Mesenchymal stem cell (in vitro differentiated cells and primary cell): ENCODE measurements around the gene TPO.

Experiments used
- DNase-seq: peaks from one replicate; pipeline ENCODE4 v3.0.0-alpha.2; 2013
- H2AFZ ChIP-seq: one replicate; pipeline ENCODE4 v1.6.1; 2013; ENCODE audit warnings: low read depth, mild to moderate bottlenecking, control low read depth, inconsistent platforms, low read length, moderate library complexity
- H2AK5ac ChIP-seq: 2 replicates; pipeline ENCODE4 v1.6.1; 2013; ENCODE audit warnings: low read length, moderate library complexity, mild to moderate bottlenecking, inconsistent platforms; ENCODE audit not compliant: severe bottlenecking
- H2BK120ac ChIP-seq: one replicate; pipeline ENCODE4 v1.6.1; 2013; ENCODE audit warnings: low read depth, mild to moderate bottlenecking, inconsistent platforms, low read length, moderate library complexity
- H2BK12ac ChIP-seq, 2 experiments: one replicate each; pipeline ENCODE4 v1.6.1; 2013; ENCODE audit warnings: inconsistent platforms in 2 of 2, low read length in 2 of 2, mild to moderate bottlenecking in 2 of 2, moderate library complexity in 2 of 2, control low read depth in 1 of 2
- H2BK15ac ChIP-seq: one replicate; pipeline ENCODE4 v1.6.1; 2013; ENCODE audit warnings: mild to moderate bottlenecking, low read depth, inconsistent platforms; ENCODE audit not compliant: poor library complexity, severe bottlenecking
- H2BK5ac ChIP-seq: 2 replicates; pipeline ENCODE4 v1.6.1; 2013; ENCODE audit warnings: low read depth, mild to moderate bottlenecking, low read length, control low read depth, inconsistent platforms; ENCODE audit not compliant: poor library complexity, severe bottlenecking
- H3K14ac ChIP-seq, 2 experiments: one replicate each; pipeline ENCODE4 v1.6.1; 2013; ENCODE audit warnings: inconsistent platforms in 2 of 2, low read length in 2 of 2, control low read depth in 1 of 2, mild to moderate bottlenecking in 1 of 2, moderate library complexity in 1 of 2
- H3K18ac ChIP-seq, 2 experiments: one replicate each; pipeline ENCODE4 v1.6.1; 2013; ENCODE audit warnings: inconsistent platforms in 2 of 2, low read length in 2 of 2, control low read depth in 1 of 2, low read depth in 1 of 2, mild to moderate bottlenecking in 1 of 2
- H3K23ac ChIP-seq, 2 experiments: one replicate each; pipeline ENCODE4 v1.6.1; 2013; ENCODE audit warnings: inconsistent platforms in 2 of 2, low read length in 2 of 2, mild to moderate bottlenecking in 2 of 2, moderate library complexity in 2 of 2, control low read depth in 1 of 2
- H3K27ac ChIP-seq: 2 replicates; pipeline ENCODE4 v1.5.1; 2013; ENCODE audit warnings: mild to moderate bottlenecking, moderate library complexity, low read length, control low read depth, inconsistent platforms; ENCODE audit not compliant: poor library complexity, severe bottlenecking
- H3K27me3 ChIP-seq, 2 experiments: 2 replicates each; pipeline versions ENCODE4 v1.6.1 to v1.7.0; 2013; ENCODE audit warnings: low read length in 2 of 2, mild to moderate bottlenecking in 2 of 2, moderate library complexity in 2 of 2, control low read depth in 1 of 2, inconsistent platforms in 1 of 2; ENCODE audit not compliant: control insufficient read depth in 1 of 2, insufficient read depth in 1 of 2
- H3K36me3 ChIP-seq, 2 experiments: 2 replicates each; pipeline versions ENCODE4 v1.6.1 to v1.7.0; 2013; ENCODE audit warnings: low read length in 2 of 2, control low read depth in 1 of 2, inconsistent platforms in 1 of 2, low read depth in 1 of 2, mild to moderate bottlenecking in 1 of 2; ENCODE audit not compliant: insufficient read depth in 2 of 2, control insufficient read depth in 1 of 2
- H3K4ac ChIP-seq, 2 experiments: one replicate each; pipeline ENCODE4 v1.6.1; 2013; ENCODE audit warnings: inconsistent platforms in 2 of 2, low read length in 2 of 2, mild to moderate bottlenecking in 2 of 2, moderate library complexity in 2 of 2, control low read depth in 1 of 2, low read depth in 1 of 2
- H3K4me1 ChIP-seq: 2 replicates; pipeline ENCODE4 v1.6.1; 2013; ENCODE audit warnings: low read depth, low read length, control low read depth; ENCODE audit not compliant: control insufficient read depth, insufficient read depth
- H3K4me2 ChIP-seq: 2 replicates; pipeline ENCODE4 v1.6.1; 2013; ENCODE audit warnings: low read length, mild to moderate bottlenecking, inconsistent platforms; ENCODE audit not compliant: poor library complexity, severe bottlenecking
- H3K4me3 ChIP-seq, 2 experiments: 2 replicates each; pipeline versions ENCODE4 v1.5.1 to v1.7.0; 2013; ENCODE audit warnings: low read length in 2 of 2, mild to moderate bottlenecking in 2 of 2, control low read depth in 1 of 2, low read depth in 1 of 2; ENCODE audit not compliant: insufficient read depth in 1 of 2
- H3K79me1 ChIP-seq: replicated peaks from 2 replicates; pipeline ENCODE4 v1.6.1; 2013; ENCODE audit warnings: mild to moderate bottlenecking, control low read depth, low read length, inconsistent platforms; ENCODE audit not compliant: poor library complexity, severe bottlenecking
- H3K9ac ChIP-seq: 2 replicates; pipeline ENCODE4 v1.7.0; 2013; ENCODE audit warnings: mild to moderate bottlenecking, low read length, moderate library complexity
- H3K9me3 ChIP-seq: 2 replicates; pipeline ENCODE4 v1.7.0; 2013; ENCODE audit warnings: mild to moderate bottlenecking, low read length; ENCODE audit not compliant: control insufficient read depth
- H4K8ac ChIP-seq: one replicate; pipeline ENCODE4 v1.6.1; 2013; ENCODE audit warnings: inconsistent platforms, mild to moderate bottlenecking, low read length, moderate library complexity
- H4K91ac ChIP-seq: one replicate; pipeline ENCODE4 v1.6.1; 2013; ENCODE audit warnings: mild to moderate bottlenecking, low read length, inconsistent platforms
- WGBS: methylation state at CpG from one replicate; pipeline ENCODE4 v1.1.7; 2013; ENCODE audit warnings: mixed read lengths; 5-methylcytosine and 5-hydroxymethylcytosine counted together

TPO gene

DNA sequence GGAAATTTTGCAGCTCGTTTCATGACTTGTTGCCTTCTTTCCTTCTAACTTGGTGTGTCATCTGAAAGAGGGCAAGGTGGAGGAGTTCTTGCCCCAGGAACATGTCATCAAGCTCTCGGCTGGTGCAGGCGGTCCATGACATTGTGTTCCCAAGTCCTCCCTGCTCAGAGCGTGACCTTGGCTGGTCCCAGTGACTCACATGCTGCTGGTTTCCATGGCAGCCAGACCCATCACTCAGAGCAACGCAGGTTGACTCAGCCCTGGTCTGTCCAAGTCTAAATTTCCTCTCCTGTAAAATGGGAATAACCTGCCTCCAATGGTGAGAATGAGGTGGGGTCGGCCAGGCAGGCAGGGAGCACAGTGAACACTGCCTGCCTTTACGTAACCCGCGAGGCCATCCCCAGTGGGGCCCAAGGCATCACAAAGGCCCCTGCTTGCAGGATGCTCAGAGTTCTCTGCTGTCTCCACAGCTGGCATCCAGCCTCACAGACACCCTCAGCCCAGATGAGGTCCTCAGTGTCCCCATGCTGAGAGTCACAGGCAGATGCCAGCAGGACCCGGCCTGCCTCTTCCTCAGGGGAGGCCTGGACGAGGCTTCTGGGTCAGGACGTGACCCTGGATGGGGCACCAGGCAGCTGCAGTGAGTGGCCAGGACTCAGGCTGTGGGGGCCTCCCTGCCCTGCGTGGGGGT is 143.7 kb downstream of the TPO start:
- Histone ChIP-seq H3K4me2 (no peak overlapping the region), H4K91ac (no peak overlapping the region), H3K4me3 (no peak overlapping the region), H2AK5ac (peak overlapping the region; percentile 3), H3K9ac (no peak overlapping the region), H4K8ac (no peak overlapping the region), H2BK15ac (no peak overlapping the region), H3K4ac (no peak overlapping the region), H3K36me3 (no peaks in the 10 kb centered on the region), H2BK12ac (no peak overlapping the region), H3K14ac (no peak overlapping the region), H3K4me1 (peaks cover 25% of the 10 kb centered on the region), H2BK120ac (no peak overlapping the region), H2BK5ac (no peak overlapping the region), H3K9me3 (no peaks in the 10 kb centered on the region), H2AFZ (no peak overlapping the region), H3K23ac (no peak overlapping the region), H3K27me3 (peaks cover 0 to 30% of the 10 kb centered on the region in 2 experiments), H3K27ac (no peak overlapping the region), H3K79me1 (no peaks in the 10 kb centered on the region), H3K18ac (no peak overlapping the region)
- WGBS = 69% methylated on average over 13 of the region's 13 CpGs
- peak; percentile 84 for DNase-seq

DNA sequence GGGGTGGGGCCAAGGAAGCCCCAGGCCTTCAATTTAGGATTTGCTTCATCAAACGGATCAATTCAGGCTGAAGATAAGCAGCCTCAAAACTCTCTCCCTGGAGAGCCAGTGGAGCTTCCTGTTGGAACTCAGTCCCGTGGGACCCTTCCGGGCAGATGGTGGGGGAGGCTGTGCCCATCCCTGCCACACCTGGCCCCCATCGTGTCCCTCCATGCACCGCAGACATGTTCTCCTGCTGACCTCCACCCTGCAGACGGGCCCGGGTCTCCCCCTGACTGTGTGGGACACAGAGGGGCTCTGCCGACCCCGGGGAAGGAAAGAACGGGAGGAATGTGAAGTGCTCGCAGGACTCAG is 144.2 kb downstream of the TPO start:
- H2BK120ac ChIP-seq = no peak overlapping the region
- 83% methylated on average over 9 of the region's 11 CpGs for WGBS

DNA sequence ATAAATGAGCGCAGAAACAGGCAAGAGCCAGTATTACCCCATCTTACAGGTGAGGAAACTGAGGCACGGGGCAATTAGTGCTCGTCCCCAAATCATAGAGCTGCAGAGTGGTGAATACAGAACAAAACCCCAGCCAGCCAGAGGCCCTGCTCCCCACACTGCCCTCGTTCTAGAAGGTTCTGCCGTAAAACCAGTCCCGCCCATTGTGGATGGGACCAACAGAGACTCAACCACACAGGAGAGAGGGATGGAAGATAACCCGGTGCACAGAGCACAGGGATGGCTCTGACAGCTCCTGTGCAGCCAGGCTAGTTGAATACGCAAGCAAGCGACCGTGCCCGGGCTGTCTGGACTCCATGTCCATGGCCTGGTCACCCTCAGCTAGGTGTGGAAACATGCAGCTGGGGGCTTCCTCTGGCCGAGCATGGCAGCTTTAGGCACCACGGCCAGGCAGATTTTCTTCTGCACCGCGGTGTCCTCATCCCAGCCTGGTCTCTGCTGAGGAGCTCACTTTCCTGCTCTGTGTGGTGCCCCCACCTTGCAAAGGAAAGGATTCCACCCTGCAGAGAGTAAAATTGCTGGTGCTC is 146.4 kb downstream of the TPO start:
- Histone ChIP-seq H3K4me2 (no peak overlapping the region), H3K4me1 (peaks cover 20% of the 10 kb centered on the region), H3K23ac (no peak overlapping the region), H3K27me3 (peaks cover 0 to 42% of the 10 kb centered on the region in 2 experiments), H2BK5ac (no peak overlapping the region), H3K9me3 (no peaks in the 10 kb centered on the region), H3K4me3 (no peak overlapping the region), H4K8ac (no peak overlapping the region), H3K14ac (no peak overlapping the region), H2AFZ (no peak overlapping the region), H3K36me3 (peaks cover 0 to 5% of the 10 kb centered on the region in 2 experiments), H2AK5ac (no peak overlapping the region), H2BK12ac (no peak overlapping the region), H2BK15ac (no peak overlapping the region), H3K9ac (no peak overlapping the region), H4K91ac (no peak overlapping the region), H3K27ac (no peak overlapping the region), H3K18ac (no peak overlapping the region), H2BK120ac (no peak overlapping the region), H3K4ac (no peak overlapping the region), H3K79me1 (no peaks in the 10 kb centered on the region)
- DNase-seq = no peak
- WGBS = 87% methylated on average over 15 of the region's 15 CpGs

More for the DNA sequence above, 144.2 kb downstream of the TPO start:
- Histone ChIP-seq H3K9ac (no peak overlapping the region), H4K91ac (no peak overlapping the region), H2AK5ac (peak overlapping the region; percentile 27), H3K14ac (no peak overlapping the region), H2BK12ac (no peak overlapping the region), H2BK15ac (no peak overlapping the region), H4K8ac (no peak overlapping the region), H3K36me3 (no peaks in the 10 kb centered on the region), H3K4ac (no peak overlapping the region), H2AFZ (no peak overlapping the region), H3K18ac (no peak overlapping the region), H3K4me3 (no peak overlapping the region), H3K79me1 (no peaks in the 10 kb centered on the region), H3K23ac (no peak overlapping the region), H3K4me1 (peaks cover 25% of the 10 kb centered on the region), H3K27ac (no peak overlapping the region), H3K27me3 (peaks cover 0 to 35% of the 10 kb centered on the region in 2 experiments), H3K4me2 (no peak overlapping the region), H2BK5ac (no peak overlapping the region), H3K9me3 (no peaks in the 10 kb centered on the region)
- DNase-seq = no peak

GRCh38 chr2:1561259-1561658 is 148.0 kb downstream of the TPO start:
- Histone ChIP-seq H3K27ac (no peak overlapping the region), H3K4me2 (no peak overlapping the region), H2BK120ac (no peak overlapping the region), H3K4me1 (peaks cover 15% of the 10 kb centered on the region), H3K79me1 (no peaks in the 10 kb centered on the region), H4K8ac (no peak overlapping the region), H3K4ac (no peak overlapping the region), H3K9ac (no peak overlapping the region), H3K14ac (no peak overlapping the region), H3K36me3 (peaks cover 0 to 6% of the 10 kb centered on the region in 2 experiments), H2BK5ac (no peak overlapping the region), H3K4me3 (no peak overlapping the region), H2BK12ac (no peak overlapping the region), H3K23ac (no peak overlapping the region), H4K91ac (no peak overlapping the region), H3K18ac (no peak overlapping the region), H2AFZ (no peak overlapping the region), H3K9me3 (no peaks in the 10 kb centered on the region), H2BK15ac (no peak overlapping the region), H3K27me3 (peaks cover 0 to 44% of the 10 kb centered on the region in 2 experiments), H2AK5ac (no peak overlapping the region)
- no peak for DNase-seq
- WGBS = 76% methylated on average over 10 of the region's 14 CpGs
